HT-29 (cell line): ENCODE results near the gene PPP1R10. TPM values are rescaled to one million over a fixed set of nuclear protein-coding genes. Genes with fewer than 3 reads are reported as not detected.
A peak's percentile ranks its signal among the peaks of the same experiment; 100 is the strongest.

ENCODE experiments used
- DNase-seq: peaks from one replicate; pipeline ENCODE4 v3.0.0-alpha.2; 2015; ENCODE audit warnings: low spot score
- total RNA-seq: library from RNA; depleted of rRNA; stranded (reverse); fragments of >200 nt; shearing (Covaris generic); gene quantifications from 2 replicates; pipeline ENCODE4 v1.2.3, GENCODE V29; 2014

Gene PPP1R10
- total RNA-seq, 1 experiment from 2014 or later: 50.3 TPM

DNA sequence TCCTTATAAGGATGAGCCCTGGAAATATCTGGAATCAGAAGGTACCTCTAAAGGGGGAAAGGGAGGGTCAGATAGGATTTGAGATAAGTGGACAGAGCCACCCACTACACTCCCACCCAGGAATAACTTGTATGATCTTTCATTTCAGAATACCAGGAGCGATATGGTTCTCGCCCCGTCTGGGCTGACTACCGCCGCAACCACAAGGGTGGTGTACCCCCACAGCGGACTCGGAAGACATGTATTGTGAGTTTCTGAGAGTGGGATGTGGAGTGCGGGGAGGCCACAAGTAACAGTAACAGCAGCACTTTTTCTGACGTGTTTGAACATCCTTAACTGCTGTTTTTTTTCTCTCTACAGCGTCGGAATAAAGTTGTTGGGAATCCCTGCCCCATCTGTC lies 2.5 kb upstream of the PPP1R10 start:
- no peak for DNase-seq

- peak; percentile 49 for DNase-seq
Measured at GRCh38 chr6:30618270-30618797, 1.3 kb upstream of the PPP1R10 start.

DNA sequence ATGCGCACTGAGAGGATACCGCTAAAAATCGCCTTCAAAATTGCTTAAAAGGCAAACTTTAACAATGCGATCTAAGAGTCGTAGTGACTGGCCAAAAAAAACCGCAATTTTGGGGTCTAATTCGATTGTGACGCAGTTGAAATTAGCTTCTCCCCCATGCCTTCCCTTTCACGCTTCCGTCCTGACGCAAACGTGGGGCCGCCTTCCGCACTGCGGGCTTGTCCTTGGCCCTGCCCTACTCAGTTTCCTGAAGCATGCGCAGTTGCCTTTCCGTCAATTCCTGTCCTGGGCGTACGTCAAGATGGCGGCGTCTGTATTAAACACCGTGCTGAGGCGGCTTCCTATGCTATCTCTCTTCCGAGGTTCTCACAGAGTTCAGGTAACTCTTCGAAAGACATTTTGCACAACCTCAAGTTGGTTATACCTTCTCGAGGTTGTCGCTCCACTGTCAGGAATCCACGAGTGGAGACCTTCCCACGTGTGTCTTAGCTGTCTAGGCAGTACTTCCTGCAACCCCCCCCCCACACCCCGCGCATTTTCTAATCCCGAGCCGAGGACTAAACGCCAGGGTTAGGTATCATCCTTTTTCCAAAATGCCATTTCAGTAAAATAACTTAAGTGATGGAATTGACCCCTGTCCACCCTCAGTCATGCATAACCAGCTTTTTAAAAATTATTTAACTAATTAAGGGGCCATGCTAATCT lies 674 bp upstream of the PPP1R10 start, which contains the start of gene MRPS18B:
Gene MRPS18B, plus strand, starts transcription at position 276 of the 705 bp plus-strand sequence. Its CDS starts 26 bp downstream, at position 302.
- peak; percentile 98 for DNase-seq

DNA sequence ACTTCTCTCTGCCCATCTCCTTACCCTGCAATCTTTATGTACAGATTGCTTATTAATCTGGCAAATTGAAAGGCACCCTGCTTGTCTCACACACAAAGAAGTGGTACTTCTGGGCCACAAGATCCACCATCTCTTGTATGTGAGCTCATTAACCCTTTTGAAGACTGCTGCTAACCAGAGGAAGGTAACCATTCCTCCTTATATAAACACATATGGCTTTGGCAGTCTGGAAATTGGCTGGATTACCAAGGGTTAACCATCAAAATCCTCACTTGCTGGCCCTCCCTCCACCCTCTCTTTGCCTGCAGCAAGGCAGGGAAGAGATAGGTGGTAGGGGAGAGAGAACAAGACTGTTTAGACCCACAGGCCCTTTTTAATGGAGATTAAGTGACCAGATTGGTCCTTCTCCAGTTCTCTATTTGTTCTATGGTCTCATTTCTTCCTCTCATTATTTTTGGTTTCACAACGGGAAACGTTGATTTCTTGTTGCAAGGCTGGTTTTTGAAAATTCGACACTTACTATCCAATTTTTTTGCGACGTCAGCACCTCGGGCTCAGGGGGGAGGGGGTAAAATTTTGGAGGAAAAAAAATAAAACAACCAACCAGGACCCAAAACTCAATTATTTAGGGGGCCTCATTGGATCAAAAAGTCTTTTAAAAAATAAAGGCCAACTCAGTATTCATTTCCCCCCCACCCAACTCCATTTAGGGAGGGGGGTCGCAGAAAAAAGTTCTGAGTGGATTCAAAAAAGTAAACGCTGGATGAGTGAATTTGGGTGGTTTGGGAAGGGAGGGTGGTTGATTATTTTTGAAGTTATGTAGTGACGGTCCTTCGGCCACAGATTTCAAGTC lies 859 bp downstream of the PPP1R10 start:
- DNase-seq: no peak

GRCh38 chr6:30615219-30615957 lies 1.7 kb downstream of the PPP1R10 start:
- DNase-seq: peak; percentile 63

GRCh38 chr6:30614843-30615218 lies 2.2 kb downstream of the PPP1R10 start:
- DNase-seq: peak; percentile 95

DNA sequence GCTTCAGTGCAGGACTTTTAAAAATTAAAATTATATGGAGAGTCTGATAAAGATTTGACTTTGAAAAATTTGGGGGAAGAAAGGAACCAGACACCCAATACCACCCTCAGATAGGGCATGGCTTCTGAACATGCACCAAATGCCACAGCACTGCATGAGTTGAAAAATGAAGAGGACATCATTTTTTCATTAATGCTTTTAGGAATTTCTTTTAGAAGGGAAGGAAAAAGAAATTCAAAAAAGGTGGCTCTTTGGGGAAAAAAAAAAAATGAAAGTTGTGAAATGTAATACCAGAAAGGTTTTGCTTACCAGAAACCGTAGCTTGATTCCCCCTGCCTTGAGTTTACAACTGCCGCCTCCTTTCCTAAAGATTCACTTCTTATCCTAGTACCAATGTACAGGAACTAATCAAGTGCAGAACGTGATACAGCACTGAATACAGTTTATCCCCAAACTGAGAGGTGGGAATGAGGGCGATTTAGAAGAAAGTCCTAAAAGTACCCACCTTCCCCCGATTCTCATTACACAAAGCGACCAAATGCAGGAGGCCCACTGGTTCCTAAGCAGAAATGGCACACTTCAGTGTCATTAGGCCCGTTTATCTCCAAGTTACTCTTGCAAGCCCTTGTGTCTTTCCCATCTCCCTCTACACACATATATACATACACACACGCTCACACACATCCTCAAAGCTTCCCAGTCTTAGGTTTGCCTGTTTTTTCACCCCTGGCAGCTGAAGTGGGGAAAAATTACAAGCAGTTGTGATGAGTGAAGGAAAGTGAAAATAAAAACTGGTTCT lies 2.8 kb downstream of the PPP1R10 start:
- no peak for DNase-seq

- DNase-seq: no peak
Measured at GRCh38 chr6:30613251-30614043, 3.6 kb downstream of the PPP1R10 start.

GRCh38 chr6:30612687-30613248 lies 4.3 kb downstream of the PPP1R10 start:
- no peak for DNase-seq

GRCh38 chr6:30612213-30612612 lies 4.8 kb downstream of the PPP1R10 start:
- no peak for DNase-seq

DNA sequence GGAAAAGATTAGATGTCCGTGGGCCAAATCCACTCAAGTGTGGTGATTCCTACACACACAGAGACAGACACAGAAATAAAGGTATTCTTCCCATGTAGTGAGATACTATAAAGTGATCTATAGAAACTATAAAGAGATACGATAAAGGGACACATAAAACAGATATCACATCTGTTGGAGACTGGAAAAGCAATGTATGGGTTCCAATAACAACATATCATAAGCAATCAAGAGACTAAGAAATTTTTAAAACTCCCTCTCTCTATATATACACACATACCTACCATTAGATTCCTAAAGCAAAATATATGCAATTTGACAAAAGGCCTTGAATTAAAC lies 5.2 kb downstream of the PPP1R10 start:
- DNase-seq: no peak

DNA sequence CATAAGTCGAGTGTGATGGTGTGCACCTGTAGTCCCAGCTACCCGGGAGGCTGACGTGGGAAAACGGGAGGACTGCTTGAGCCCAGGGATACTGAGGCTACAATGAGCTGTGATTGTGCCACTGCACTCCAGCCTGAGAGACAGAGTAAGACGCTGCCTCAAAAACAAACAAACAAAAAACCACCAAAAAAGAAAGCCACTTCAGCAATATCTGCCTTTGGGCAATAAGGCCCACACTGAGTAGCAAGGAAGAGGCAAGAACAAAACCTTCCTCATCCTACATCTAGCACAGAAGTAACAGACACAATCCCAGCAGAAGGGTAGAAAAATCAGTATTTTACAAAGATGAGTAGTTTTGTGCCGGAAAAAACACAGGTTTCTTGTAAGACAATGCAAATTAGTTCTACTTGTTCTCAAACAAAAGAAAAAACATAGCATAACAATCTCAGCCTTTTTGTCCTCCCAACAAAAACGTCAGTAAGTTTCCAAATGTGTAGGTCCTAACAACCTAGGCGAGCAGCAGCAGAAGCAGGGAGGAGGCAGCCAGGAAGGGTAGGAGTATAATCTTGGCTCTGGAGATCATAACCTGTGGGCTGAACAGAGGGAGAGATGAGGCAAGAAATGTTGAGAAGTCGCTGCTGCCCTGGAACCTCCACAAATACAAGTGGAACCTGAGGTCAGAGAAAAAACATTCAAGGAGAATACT lies 5.7 kb downstream of the PPP1R10 start:
- DNase-seq: no peak

DNA sequence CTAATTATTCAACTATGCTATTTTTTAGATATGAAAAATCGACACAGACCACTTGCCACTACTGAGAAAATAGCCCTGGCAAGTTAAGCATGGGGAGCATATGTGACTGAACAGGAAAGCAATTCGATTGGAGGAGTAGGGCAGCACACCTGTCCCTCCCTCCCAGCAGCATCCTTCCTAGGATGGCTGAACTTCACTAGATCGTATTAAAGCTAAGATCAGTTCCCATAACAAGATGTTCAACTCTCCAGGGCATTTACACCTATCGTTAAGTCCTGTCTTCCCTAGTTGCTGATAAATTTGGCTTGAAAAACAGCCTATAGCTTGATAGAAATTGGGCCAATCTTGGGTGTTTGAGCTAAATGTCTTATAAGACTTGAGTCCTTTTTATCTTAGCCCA lies 7.0 kb downstream of the PPP1R10 start:
- no peak for DNase-seq

DNA sequence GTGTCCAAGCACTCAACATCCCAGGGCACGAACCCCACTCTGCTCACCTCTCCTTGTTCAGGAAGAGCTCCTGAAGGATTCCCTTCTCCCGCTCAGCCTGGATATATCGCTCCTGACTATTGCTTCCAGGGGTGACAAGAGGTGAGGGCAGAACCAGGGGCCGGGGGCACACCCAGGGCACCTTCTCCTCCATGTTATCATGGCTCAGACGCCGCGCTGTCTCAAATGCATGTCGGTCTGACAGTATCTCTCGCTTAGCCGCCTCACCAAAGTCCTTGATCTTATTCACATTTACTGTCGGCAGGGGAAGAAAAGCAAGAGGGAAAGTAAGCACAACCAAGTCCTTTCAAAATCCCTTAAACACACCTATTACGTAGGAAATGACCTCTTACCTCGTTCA lies 13.1 kb downstream of the PPP1R10 start:
- no peak for DNase-seq

GRCh38 chr6:30601815-30602641 lies 15.0 kb downstream of the PPP1R10 start:
- no peak for DNase-seq

GRCh38 chr6:30601436-30601814 lies 15.6 kb downstream of the PPP1R10 start:
- no peak for DNase-seq

DNA sequence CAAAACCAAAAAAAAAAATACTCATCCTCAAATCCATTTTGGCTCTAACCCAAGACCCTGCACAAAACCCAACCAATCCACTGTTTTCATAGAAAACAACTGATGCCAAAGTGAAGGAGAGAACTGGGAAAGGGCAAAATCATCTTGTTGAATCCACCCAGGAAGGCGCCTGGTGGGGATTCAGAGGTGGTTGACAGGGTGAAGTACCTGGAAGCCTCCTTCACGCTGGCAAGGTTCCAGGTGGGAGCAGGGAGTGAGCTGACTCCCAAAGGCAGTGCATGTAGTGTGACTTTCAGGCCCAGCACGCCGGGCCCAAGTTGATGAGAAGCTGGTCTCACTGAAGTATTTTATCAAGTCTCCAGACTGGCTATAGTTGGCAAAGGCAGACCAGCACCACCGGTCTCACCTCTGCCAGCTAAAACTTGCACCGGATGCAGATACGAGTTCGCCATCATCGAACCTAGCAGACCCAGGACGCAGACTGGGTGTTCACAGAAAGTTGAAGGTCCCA lies 16.5 kb downstream of the PPP1R10 start:
- DNase-seq: no peak

GRCh38 chr6:30599625-30600324 lies 17.3 kb downstream of the PPP1R10 start:
- DNase-seq: no peak
